ENCODE results near the gene FCHO1.

DNA sequence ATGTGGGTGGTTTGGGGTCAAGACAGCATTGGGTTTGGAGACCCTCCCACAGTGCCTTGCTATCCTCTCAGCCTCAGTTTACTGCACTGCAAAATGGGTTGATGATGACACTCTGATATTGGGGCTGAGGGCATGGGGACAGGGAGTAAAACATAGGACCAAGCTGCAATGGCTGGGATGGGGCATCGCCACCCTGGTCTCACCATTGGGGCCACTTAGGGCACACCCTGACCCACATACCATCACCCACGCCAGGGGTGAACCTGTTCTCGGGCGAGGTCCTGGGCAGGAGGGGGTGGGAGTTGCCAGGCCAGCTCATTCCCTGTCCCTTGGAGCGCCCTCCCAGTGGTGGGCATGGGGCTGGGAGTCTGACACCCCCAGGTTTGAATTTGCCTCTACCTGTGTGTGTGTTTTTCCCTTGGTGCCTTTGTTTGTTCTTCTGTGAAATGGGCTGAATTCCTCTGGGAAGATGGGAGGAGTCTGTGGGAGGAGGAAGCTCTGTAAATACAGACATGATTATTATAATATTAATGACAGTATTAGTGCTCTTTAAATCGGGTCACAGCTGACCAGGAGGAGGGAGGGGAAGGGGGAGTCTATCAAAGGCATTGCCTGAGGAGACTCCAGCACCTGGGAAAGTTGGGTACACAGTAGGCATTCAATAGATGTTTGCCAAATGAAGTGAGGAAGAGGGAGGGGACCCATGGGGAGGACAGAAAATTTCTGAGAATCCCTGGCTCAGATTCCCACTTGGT lies 2.2 kb upstream of the FCHO1 start:
- TF ChIP-seq, protein P1, sequence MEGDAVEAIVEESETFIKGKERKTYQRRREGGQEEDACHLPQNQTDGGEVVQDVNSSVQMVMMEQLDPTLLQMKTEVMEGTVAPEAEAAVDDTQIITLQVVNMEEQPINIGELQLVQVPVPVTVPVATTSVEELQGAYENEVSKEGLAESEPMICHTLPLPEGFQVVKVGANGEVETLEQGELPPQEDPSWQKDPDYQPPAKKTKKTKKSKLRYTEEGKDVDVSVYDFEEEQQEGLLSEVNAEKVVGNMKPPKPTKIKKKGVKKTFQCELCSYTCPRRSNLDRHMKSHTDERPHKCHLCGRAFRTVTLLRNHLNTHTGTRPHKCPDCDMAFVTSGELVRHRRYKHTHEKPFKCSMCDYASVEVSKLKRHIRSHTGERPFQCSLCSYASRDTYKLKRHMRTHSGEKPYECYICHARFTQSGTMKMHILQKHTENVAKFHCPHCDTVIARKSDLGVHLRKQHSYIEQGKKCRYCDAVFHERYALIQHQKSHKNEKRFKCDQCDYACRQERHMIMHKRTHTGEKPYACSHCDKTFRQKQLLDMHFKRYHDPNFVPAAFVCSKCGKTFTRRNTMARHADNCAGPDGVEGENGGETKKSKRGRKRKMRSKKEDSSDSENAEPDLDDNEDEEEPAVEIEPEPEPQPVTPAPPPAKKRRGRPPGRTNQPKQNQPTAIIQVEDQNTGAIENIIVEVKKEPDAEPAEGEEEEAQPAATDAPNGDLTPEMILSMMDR (conservative IDR thresholded peaks at IDR 0.05; ENCODE audit: low read length) = no peak
- TF ChIP-seq EZH2phosphoT487 (IDR thresholded peaks at IDR 0.05; ENCODE audit: borderline replicate concordance, low read depth, low read length) = no peak

Measured in OCI-LY7 (cell line).